PC-3 (cell line): Measurements from ENCODE around the gene AIMP1.

Experiments
- EZH2 ChIP-seq: fragments of 300-600 bp; sonication (generic); IDR thresholded peaks from one replicate; pipeline ENCODE4 v1.6.1; 2017; ENCODE audit warnings: antibody characterized with exemption, mild to moderate bottlenecking, low read length; ENCODE audit not compliant: unreplicated experiment
- TF ChIP-seq, protein P1 (sequence below): fragments of 300-600 bp; sonication (generic); conservative IDR thresholded peaks from 2 replicates; pipeline ENCODE4 v1.5.1; 2017; ENCODE audit warnings: antibody characterized with exemption, low read depth, mild to moderate bottlenecking, low read length

DNA sequence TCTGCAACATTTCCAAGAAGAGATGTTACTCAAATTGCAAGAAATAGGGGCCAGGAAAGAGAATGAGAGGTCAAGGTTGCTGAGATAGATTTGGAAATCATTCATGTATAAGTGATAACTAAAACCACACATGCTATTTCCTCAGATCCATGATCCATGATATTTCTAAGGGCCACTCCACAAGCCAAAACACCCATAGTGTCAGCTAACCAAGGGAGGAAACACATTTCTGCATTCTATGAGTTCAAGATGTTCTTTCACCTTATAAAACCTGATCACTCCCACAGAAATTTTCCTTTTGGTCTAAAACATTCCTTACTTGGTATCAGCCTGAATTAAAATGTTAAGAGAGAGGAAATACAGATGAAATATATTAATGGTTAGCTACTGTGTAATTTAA, 47.6 kb upstream of the AIMP1 start:
- TF ChIP-seq, protein P1, sequence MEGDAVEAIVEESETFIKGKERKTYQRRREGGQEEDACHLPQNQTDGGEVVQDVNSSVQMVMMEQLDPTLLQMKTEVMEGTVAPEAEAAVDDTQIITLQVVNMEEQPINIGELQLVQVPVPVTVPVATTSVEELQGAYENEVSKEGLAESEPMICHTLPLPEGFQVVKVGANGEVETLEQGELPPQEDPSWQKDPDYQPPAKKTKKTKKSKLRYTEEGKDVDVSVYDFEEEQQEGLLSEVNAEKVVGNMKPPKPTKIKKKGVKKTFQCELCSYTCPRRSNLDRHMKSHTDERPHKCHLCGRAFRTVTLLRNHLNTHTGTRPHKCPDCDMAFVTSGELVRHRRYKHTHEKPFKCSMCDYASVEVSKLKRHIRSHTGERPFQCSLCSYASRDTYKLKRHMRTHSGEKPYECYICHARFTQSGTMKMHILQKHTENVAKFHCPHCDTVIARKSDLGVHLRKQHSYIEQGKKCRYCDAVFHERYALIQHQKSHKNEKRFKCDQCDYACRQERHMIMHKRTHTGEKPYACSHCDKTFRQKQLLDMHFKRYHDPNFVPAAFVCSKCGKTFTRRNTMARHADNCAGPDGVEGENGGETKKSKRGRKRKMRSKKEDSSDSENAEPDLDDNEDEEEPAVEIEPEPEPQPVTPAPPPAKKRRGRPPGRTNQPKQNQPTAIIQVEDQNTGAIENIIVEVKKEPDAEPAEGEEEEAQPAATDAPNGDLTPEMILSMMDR = no peak
- no peak for TF ChIP-seq EZH2
